Spleen (tissue), 11 donors: ENCODE data around the gene LDLRAD2. TPM values are rescaled to one million over a fixed set of nuclear protein-coding genes. Genes with fewer than 3 reads are reported as not detected.

Experiments used
- DNase-seq: peaks from one replicate; pipeline ENCODE4 v3.0.0-alpha.2; 2020
- H3K27ac ChIP-seq, 8 donors: fragments of 200-600 bp; sonication (generic) in 7 of 8; 1 replicate in 4 of 8; 2 replicates in 4 of 8; pipeline versions ENCODE4 v1.5.0 to v1.8.0; 2016 to 2021; ENCODE audit warnings: inconsistent platforms in 4 of 8, mild to moderate bottlenecking in 4 of 8, moderate library complexity in 1 of 8
- H3K27me3 ChIP-seq, 7 donors: fragments of 200-600 bp; sonication (generic) in 6 of 7; replicated peaks in 1 of 7; 1 replicate in 4 of 7; 2 replicates in 3 of 7; pipeline versions ENCODE4 v1.5.0 to v1.8.0; 2016 to 2021; ENCODE audit warnings: inconsistent platforms in 3 of 7, mild to moderate bottlenecking in 1 of 7
- H3K36me3 ChIP-seq, 6 donors: fragments of 200-600 bp; sonication (generic) in 5 of 6; 1 replicate in 4 of 6; 2 replicates in 2 of 6; pipeline versions ENCODE4 v1.5.0 to v1.8.0; 2016 to 2021; ENCODE audit warnings: inconsistent platforms in 2 of 6
- H3K4me1 ChIP-seq, 6 donors: fragments of 200-600 bp; sonication (generic) in 5 of 6; 1 replicate in 3 of 6; 2 replicates in 3 of 6; pipeline versions ENCODE4 v1.5.0 to v1.8.0; 2016 to 2021; ENCODE audit warnings: inconsistent platforms in 3 of 6
- H3K4me3 ChIP-seq, 8 donors: fragments of 200-600 bp; sonication (generic) in 7 of 8; 1 replicate in 4 of 8; 2 replicates in 4 of 8; pipeline versions ENCODE4 v1.5.0 to v1.8.0; 2016 to 2021; ENCODE audit warnings: inconsistent platforms in 4 of 8, mild to moderate bottlenecking in 4 of 8, moderate library complexity in 2 of 8
- H3K9me3 ChIP-seq, 8 donors: fragments of 200-600 bp; sonication (generic) in 7 of 8; 1 replicate in 4 of 8; 2 replicates in 4 of 8; pipeline versions ENCODE4 v1.5.0 to v1.8.0; 2016 to 2021; ENCODE audit warnings: inconsistent platforms in 4 of 8
- CTCF ChIP-seq, 11 experiments: fragments of 200-600 bp in 7 of 11; fragments of 450-650 bp in 4 of 11; sonication (generic) in 4 of 11; IDR thresholded peaks in 8 of 11; conservative IDR thresholded peaks in 3 of 11; 1 replicate in 7 of 11; 2 replicates in 4 of 11; pipeline versions ENCODE4 v1.4.0 to v1.8.0; 2016 to 2021; ENCODE audit warnings: antibody characterized with exemption in 11 of 11, inconsistent platforms in 4 of 11, mild to moderate bottlenecking in 1 of 11
- POLR2A ChIP-seq, 3 donors: fragments of 450-650 bp; IDR thresholded peaks; one replicate each; pipeline ENCODE4 v1.5.1; 2017; ENCODE audit warnings: antibody characterized with exemption in 3 of 3, mild to moderate bottlenecking in 1 of 3
- POLR2AphosphoS5 ChIP-seq, 3 donors: sonication (generic); formaldehyde crosslinking; IDR thresholded peaks; one replicate each; pipeline ENCODE4 v1.5.1; 2017; ENCODE audit warnings: antibody characterized with exemption in 3 of 3
- WGBS, 5 donors: extraction: QIAGEN DNeasy Blood & Tissue Kit in 3 of 5; methylation state at CpG; one replicate each; pipeline versions ENCODE4 v1.1.5 to v1.1.7; 2013 to 2018; 5-methylcytosine and 5-hydroxymethylcytosine counted together
- intact Hi-C: fragments of 100-400 bp; cut with DNase I; formaldehyde crosslinking; loops from one replicate; pipeline ENCODE4 v1.15.0; 2023; ENCODE audit warnings: low total_unique reads
- polyA plus RNA-seq, 3 donors: library from polyadenylated mRNA; stranded (reverse); fragments of 200-250 nt; gene quantifications; one replicate each; pipeline ENCODE4 v1.2.1, GENCODE V29; 2013
- total RNA-seq, 7 donors: library from RNA; depleted of rRNA in 3 of 7; stranded (reverse); fragments of >200 nt in 3 of 7; fragmentation: NEBNext Ultra II Directional in 4 of 7; extraction: Animal tissue kit (Norgen Biotek cat#: 25700) in 4 of 7; gene quantifications; one replicate each; pipeline versions ENCODE4 v1.1.0 to v1.2.1, GENCODE V29; 2016 to 2021
- donor health status: healthy with polysubstance abuse.
- donor health status: DM: no; HTN: no; CAD: no; lungs with moderate emphysema.
- donor health status: DM: no; HTN: no; CAD: no.
- donor health status: Bipolar disorder and iron deficiency.
- donor health status: healthy.
- donor health status: DM: no; HTN: no; CAD: no.
- donor health status: DM: yes; HTN: yes; CAD: no.

LDLRAD2 gene
- total and polyA plus RNA-seq, 10 donors, result 0.94 to 4.3 (median 1.4) TPM

GRCh38 chr1:21868482-21868881, 56.4 kb downstream of the LDLRAD2 start:
- H3K4me1 ChIP-seq, result peaks cover 0 to 21% (median 8%) of the 10 kb centered on the region in 6 donors
- DNase-seq, result no peak
- TF ChIP-seq CTCF (IDR thresholded peaks at IDR 0.05 in 8 of 11, conservative IDR thresholded peaks at IDR 0.05 in 3 of 11) (no peak), POLR2AphosphoS5 (IDR thresholded peaks at IDR 0.05) (no peak), POLR2A (IDR thresholded peaks at IDR 0.05) (no peak)
- H3K4me3 ChIP-seq, result no peak overlapping the region
- WGBS, 5 donors, result 75 to 88% (median 86%) methylated on average over 6 to 7 of the region's 7 CpGs
- H3K36me3 ChIP-seq, result peaks cover 0 to 74% (median 23%) of the 10 kb centered on the region in 6 donors
- peak overlapping the region in 2 of 8 donors; percentile 18 to 22 for H3K27ac ChIP-seq
- H3K27me3 ChIP-seq, result no peaks in the 10 kb centered on the region
- intact Hi-C loops, result no loop called here
- no peaks in the 10 kb centered on the region for H3K9me3 ChIP-seq

- H3K9me3 ChIP-seq, result no peaks in the 10 kb centered on the region
- H3K27ac ChIP-seq, result peak overlapping the region in 2 of 8 donors; percentile 18 to 22
- H3K4me1 ChIP-seq, result peaks cover 0 to 21% (median 8%) of the 10 kb centered on the region in 6 donors
- H3K4me3 ChIP-seq, result no peak overlapping the region
- WGBS, 5 donors, result 80 to 84% (median 81%) methylated on average over 11 to 12 of the region's 12 CpGs
- intact Hi-C loops, result no loop called here
- H3K36me3 ChIP-seq, result peaks cover 0 to 74% (median 26%) of the 10 kb centered on the region in 6 donors
- no peak for DNase-seq
- TF ChIP-seq CTCF (IDR thresholded peaks at IDR 0.05 in 8 of 11, conservative IDR thresholded peaks at IDR 0.05 in 3 of 11) (no peak), POLR2A (IDR thresholded peaks at IDR 0.05) (no peak), POLR2AphosphoS5 (IDR thresholded peaks at IDR 0.05) (no peak)
- no peaks in the 10 kb centered on the region for H3K27me3 ChIP-seq
Measured at GRCh38 chr1:21868941-21869454, 56.9 kb downstream of the LDLRAD2 start.

GRCh38 chr1:21869620-21870121, 57.6 kb downstream of the LDLRAD2 start:
- 79 to 89% (median 81%) methylated on average over 9 to 13 of the region's 13 CpGs for WGBS, 5 donors
- intact Hi-C loops, result no loop called here
- peak; percentile 70 for DNase-seq
- Histone ChIP-seq H3K4me3 (no peak overlapping the region), H3K36me3 (peaks cover 0 to 74% (median 33%) of the 10 kb centered on the region in 6 donors), H3K27ac (peak overlapping the region in 3 of 8 donors; percentile 1 to 18 (median 4)), H3K27me3 (no peaks in the 10 kb centered on the region), H3K9me3 (no peaks in the 10 kb centered on the region), H3K4me1 (peaks cover 0 to 21% (median 8%) of the 10 kb centered on the region in 6 donors)
- no peak for TF ChIP-seq CTCF (IDR thresholded peaks at IDR 0.05 in 8 of 11, conservative IDR thresholded peaks at IDR 0.05 in 3 of 11)
- TF ChIP-seq POLR2AphosphoS5 (IDR thresholded peaks at IDR 0.05), result peak in 1 of 3 donors; percentile 18

- Histone ChIP-seq H3K4me1 (peaks cover 0 to 18% (median 7%) of the 10 kb centered on the region in 6 donors), H3K9me3 (no peaks in the 10 kb centered on the region), H3K27ac (no peak overlapping the region), H3K27me3 (no peaks in the 10 kb centered on the region), H3K4me3 (no peak overlapping the region), H3K36me3 (peaks cover 0 to 74% (median 35%) of the 10 kb centered on the region in 6 donors)
- intact Hi-C loops, result no loop called here
- peak; percentile 50 for DNase-seq
- TF ChIP-seq POLR2AphosphoS5 (IDR thresholded peaks at IDR 0.05) (peak in 1 of 3 donors; percentile 26), POLR2A (IDR thresholded peaks at IDR 0.05) (no peak), CTCF (IDR thresholded peaks at IDR 0.05 in 8 of 11, conservative IDR thresholded peaks at IDR 0.05 in 3 of 11) (no peak)
- WGBS, 5 donors, result 93 to 97% (median 94%) methylated on average over 12 to 15 of the region's 15 CpGs
Measured at GRCh38 chr1:21870611-21871010, 58.5 kb downstream of the LDLRAD2 start.
